Measurements from ENCODE around the gene NLK. TPM values are rescaled to one million over a fixed set of nuclear protein-coding genes. Genes with fewer than 3 reads are reported as not detected.
"Not testable (repeated sequence)": the region's sequence is repeated elsewhere in the genome, so short reads cannot be mapped to it uniquely, and the experiment has no call there.

The NLK gene
- total and polyA plus RNA-seq, 4 experiments from 2014 or later = 1.2 to 14.0 (median 7.8) TPM

- H3K4me3 Mint-ChIP-seq = no peak overlapping the region
- POLR2A ChIA-PET (ENCODE audit: partially characterized antibody) = no interaction called here
- no peak overlapping the region for H3K27ac ChIP-seq (ENCODE audit: low read depth, low read length)
- H3K4me3 ChIP-seq (ENCODE audit: low read length in 2 of 2) = no peak overlapping the region
- H3K4me1 ChIP-seq (ENCODE audit: insufficient read depth, low read length) = no peaks in the 10 kb centered on the region
- intact Hi-C loops (cut with micrococcal nuclease) = no loop called here
- no peaks in the 10 kb centered on the region for H3K36me3 ChIP-seq (ENCODE audit: insufficient read depth, low read length)
- DNase-seq = no peak
- no peaks in the 10 kb centered on the region for H3K9me3 ChIP-seq (ENCODE audit: control insufficient read depth in 1 of 2, low read length in 2 of 2)
- H3K9me3 Mint-ChIP-seq = no peaks in the 10 kb centered on the region
- H3K27me3 Mint-ChIP-seq = peaks cover 5 to 7% of the 10 kb centered on the region in 2 donors
- CTCF ChIA-PET (ENCODE audit: partially characterized antibody) = interaction anchor here (0.6 to 1.7 kb wide), 4 partner anchors 9 to 14 kb away, joined by 3 to 4 read pairs (median 4); no protein-coding TSS in a partner anchor
- H3K27me3 ChIP-seq (ENCODE audit: insufficient read depth, low read length) = no peaks in the 10 kb centered on the region
- H3K27ac Mint-ChIP-seq = no peak overlapping the region
- no peaks in the 10 kb centered on the region for H3K36me3 Mint-ChIP-seq
- H3K4me1 Mint-ChIP-seq = no peaks in the 10 kb centered on the region
Measured at GRCh38 chr17:28240688-28241340, 198.3 kb downstream of the NLK start.

DNA sequence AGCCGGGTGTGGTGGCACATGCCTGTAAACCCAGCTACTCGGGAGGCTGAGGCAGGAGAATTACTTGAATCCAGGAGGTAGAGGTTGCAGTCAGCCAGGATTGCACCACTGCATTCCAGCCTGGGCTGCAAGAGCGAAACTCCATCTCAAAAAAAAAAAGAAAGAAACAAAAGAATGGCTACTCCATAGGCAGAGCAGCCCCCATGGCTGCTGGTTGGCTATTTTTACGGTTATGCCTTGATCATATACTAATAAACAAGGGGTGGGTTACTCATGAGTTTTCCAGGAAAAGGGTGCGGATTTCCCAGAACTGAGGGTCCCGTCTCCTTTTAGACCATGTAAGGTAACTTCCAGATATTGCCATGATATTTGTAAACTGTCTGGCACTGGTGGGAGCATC is 200.3 kb downstream of the NLK start:
- Histone ChIP-seq H3K27ac (ENCODE audit: low read depth, low read length) (no peak overlapping the region), H3K9me3 (ENCODE audit: control insufficient read depth in 1 of 2, low read length in 2 of 2) (no peaks in the 10 kb centered on the region), H3K4me3 (ENCODE audit: low read length in 2 of 2) (no peak overlapping the region), H3K4me1 (ENCODE audit: insufficient read depth, low read length) (no peaks in the 10 kb centered on the region), H3K27me3 (ENCODE audit: insufficient read depth, low read length) (no peaks in the 10 kb centered on the region), H3K36me3 (ENCODE audit: insufficient read depth, low read length) (no peaks in the 10 kb centered on the region)
- ChIA-PET CTCF (ENCODE audit: partially characterized antibody) (no interaction called here), POLR2A (ENCODE audit: partially characterized antibody) (no interaction called here)
- no peak overlapping the region for H3K27ac Mint-ChIP-seq
- intact Hi-C loops (cut with micrococcal nuclease) = no loop called here
- H3K36me3 Mint-ChIP-seq = no peaks in the 10 kb centered on the region
- H3K4me3 Mint-ChIP-seq = no peak overlapping the region
- no peaks in the 10 kb centered on the region for H3K4me1 Mint-ChIP-seq
- no peak for DNase-seq
- H3K27me3 Mint-ChIP-seq = peaks cover 5 to 7% of the 10 kb centered on the region in 2 donors
- no peaks in the 10 kb centered on the region for H3K9me3 Mint-ChIP-seq

- H3K4me1 Mint-ChIP-seq; H3K4me3 ChIP-seq (ENCODE audit: low read length in 2 of 2); H3K4me1 ChIP-seq (ENCODE audit: insufficient read depth, low read length); H3K9me3 Mint-ChIP-seq; H3K27me3 Mint-ChIP-seq; H3K27ac ChIP-seq (ENCODE audit: low read depth, low read length); intact Hi-C loops (cut with micrococcal nuclease); H3K27me3 ChIP-seq (ENCODE audit: insufficient read depth, low read length); H3K4me3 Mint-ChIP-seq; CTCF ChIA-PET (ENCODE audit: partially characterized antibody); POLR2A ChIA-PET (ENCODE audit: partially characterized antibody); DNase-seq; H3K36me3 ChIP-seq (ENCODE audit: insufficient read depth, low read length); H3K27ac Mint-ChIP-seq; H3K9me3 ChIP-seq (ENCODE audit: control insufficient read depth in 1 of 2, low read length in 2 of 2); H3K36me3 Mint-ChIP-seq: not testable (repeated sequence)
Measured at GRCh38 chr17:28243268-28243667, 200.8 kb downstream of the NLK start.

GRCh38 chr17:28244446-28244845 is 202.0 kb downstream of the NLK start:
- Mint-ChIP-seq H3K4me3 (no peak overlapping the region), H3K27ac (no peak overlapping the region), H3K4me1 (no peaks in the 10 kb centered on the region), H3K9me3 (no peaks in the 10 kb centered on the region), H3K27me3 (peaks cover 5 to 7% of the 10 kb centered on the region in 2 donors), H3K36me3 (no peaks in the 10 kb centered on the region)
- Histone ChIP-seq H3K27ac (ENCODE audit: low read depth, low read length) (no peak overlapping the region), H3K9me3 (ENCODE audit: control insufficient read depth in 1 of 2, low read length in 2 of 2) (no peaks in the 10 kb centered on the region), H3K36me3 (ENCODE audit: insufficient read depth, low read length) (no peaks in the 10 kb centered on the region), H3K4me1 (ENCODE audit: insufficient read depth, low read length) (no peaks in the 10 kb centered on the region), H3K27me3 (ENCODE audit: insufficient read depth, low read length) (no peaks in the 10 kb centered on the region), H3K4me3 (ENCODE audit: low read length in 2 of 2) (no peak overlapping the region)
- intact Hi-C loops (cut with micrococcal nuclease) = no loop called here
- POLR2A ChIA-PET (ENCODE audit: partially characterized antibody) = interaction anchor here (1.1 kb wide), 1 partner anchor 33 kb away, joined by 3 read pairs; no protein-coding TSS in a partner anchor
- CTCF ChIA-PET (ENCODE audit: partially characterized antibody) = interaction anchor here (1.5 kb wide), 1 partner anchor 13 kb away, joined by 5 read pairs; no protein-coding TSS in a partner anchor
- DNase-seq = no peak

Other genes with a start within 250 kb of the NLK start
- under 1 TPM; 0.09 to 0.11 TPM for gene NOS2, start 242.1 kb upstream of the NLK start, total RNA-seq
- under 1 TPM in 1 of 2 donors, not detected in 1; 0.14 TPM for gene NOS2, start 242.1 kb upstream of the NLK start, polyA plus RNA-seq
- gene LYRM9, start 149.3 kb upstream of the NLK start, total RNA-seq = 10 to 100 TPM; 16.6 to 18.8 TPM
- gene LYRM9, start 149.3 kb upstream of the NLK start, polyA plus RNA-seq = 10 to 100 TPM; 10.2 to 19.2 TPM

All from CD4-positive, alpha-beta memory T cell (primary cell).